LoVo (cell line): ENCODE data around the gene MTX1.
"Not testable (repeated sequence)": the region's sequence is repeated elsewhere in the genome, so short reads cannot be mapped to it uniquely, and the experiment has no call there.

Experiments used
- DNase-seq: peaks from one replicate; pipeline ENCODE4 v3.0.0-alpha.2; 2016; ENCODE audit warnings: low spot score

Gene MTX1

GRCh38 chr1:155208541-155209311, at the start of gene MTX1:
Gene MTX1 (plus strand): TSS chr1:155208695. CDS start chr1:155208805, 110 bp downstream.
- DNase-seq, result peak; percentile 78

GRCh38 chr1:155158991-155159390, 49.5 kb upstream of the MTX1 start:
- DNase-seq, result no peak

- no peak for DNase-seq
Measured at GRCh38 chr1:155160128-155160527, 48.4 kb upstream of the MTX1 start.

GRCh38 chr1:155162631-155163030, 45.9 kb upstream of the MTX1 start:
- DNase-seq, result not testable (repeated sequence)

GRCh38 chr1:155163785-155164184, 44.7 kb upstream of the MTX1 start:
- DNase-seq, result not testable (repeated sequence)

GRCh38 chr1:155164625-155165024, 43.9 kb upstream of the MTX1 start:
- not testable (repeated sequence) for DNase-seq

- DNase-seq, result no peak
Measured at GRCh38 chr1:155166051-155166470, 42.4 kb upstream of the MTX1 start.

GRCh38 chr1:155166471-155167165, 41.9 kb upstream of the MTX1 start:
- DNase-seq, result no peak

GRCh38 chr1:155167166-155168104, 41.1 kb upstream of the MTX1 start:
- peak; percentile 84 for DNase-seq

- not testable (repeated sequence) for DNase-seq
Measured at GRCh38 chr1:155168105-155168445, 40.4 kb upstream of the MTX1 start.

- DNase-seq, result no peak
Measured at GRCh38 chr1:155168456-155169210, 39.9 kb upstream of the MTX1 start.

GRCh38 chr1:155169541-155169940, 39.0 kb upstream of the MTX1 start:
- no peak for DNase-seq

GRCh38 chr1:155170101-155170785, 38.3 kb upstream of the MTX1 start:
- DNase-seq, result no peak

- no peak for DNase-seq
Measured at GRCh38 chr1:155170806-155171205, 37.7 kb upstream of the MTX1 start.

- DNase-seq, result no peak
Measured at GRCh38 chr1:155171836-155172731, 36.4 kb upstream of the MTX1 start.

GRCh38 chr1:155172732-155173477, 35.6 kb upstream of the MTX1 start, which contains the start of gene KRTCAP2:
Gene KRTCAP2 (minus strand): TSS chr1:155173304. CDS start chr1:155173224, 80 bp downstream.
- peak; percentile 96 for DNase-seq

GRCh38 chr1:155173478-155174323, 34.8 kb upstream of the MTX1 start, which contains the start of gene TRIM46:
Gene TRIM46 (plus strand): TSS chr1:155173849. CDS start chr1:155173967, 118 bp downstream.
- no peak for DNase-seq
